Glutamatergic neuron (in vitro differentiated cells): ENCODE measurements around the gene GABRG3. TPM values are rescaled to one million over a fixed set of nuclear protein-coding genes. Genes with fewer than 3 reads are reported as not detected.

Experiments used
- DNase-seq: peaks from one replicate; pipeline ENCODE4 v3.0.0; 2022
- H3K27ac Mint-ChIP-seq: one replicate; pipeline ENCODE4 v1.8.0; 2020; ENCODE audit warnings: mild to moderate bottlenecking, mixed read lengths, inconsistent platforms; ENCODE audit not compliant: unreplicated experiment
- H3K27me3 Mint-ChIP-seq: one replicate; pipeline ENCODE4 v1.8.0; 2020; ENCODE audit warnings: mild to moderate bottlenecking, moderate library complexity, mixed read lengths, inconsistent platforms; ENCODE audit not compliant: unreplicated experiment
- H3K36me3 Mint-ChIP-seq: one replicate; pipeline ENCODE4 v1.8.0; 2020; ENCODE audit warnings: mild to moderate bottlenecking, mixed read lengths, inconsistent platforms; ENCODE audit not compliant: unreplicated experiment
- H3K4me1 Mint-ChIP-seq: one replicate; pipeline ENCODE4 v1.8.0; 2020; ENCODE audit warnings: mild to moderate bottlenecking, low read depth, mixed read lengths, inconsistent platforms; ENCODE audit not compliant: unreplicated experiment
- H3K4me3 Mint-ChIP-seq: one replicate; pipeline ENCODE4 v1.8.0; 2020; ENCODE audit warnings: mild to moderate bottlenecking, mixed read lengths, inconsistent platforms; ENCODE audit not compliant: unreplicated experiment
- H3K9me3 Mint-ChIP-seq: one replicate; pipeline ENCODE4 v1.8.0; 2020; ENCODE audit warnings: mild to moderate bottlenecking, moderate library complexity, mixed read lengths, inconsistent platforms; ENCODE audit not compliant: unreplicated experiment
- total RNA-seq: library from RNA; stranded (reverse); fragmentation: NEBNext Ultra II Directional; extraction: Animal tissue kit (Norgen Biotek cat#: 25700); gene quantifications from one replicate; pipeline ENCODE4 v1.2.1, GENCODE V29; 2021; ENCODE audit not compliant: unreplicated experiment
- TF ChIP-seq, protein P1 (sequence below): fragments of 200-600 bp; sonication (generic); IDR thresholded peaks from one replicate; pipeline ENCODE4 v1.5.0; 2021; ENCODE audit not compliant: partially characterized antibody, unreplicated experiment

Gene GABRG3
- total RNA-seq, 1 donor from 2014 or later: 1.3 TPM

DNA sequence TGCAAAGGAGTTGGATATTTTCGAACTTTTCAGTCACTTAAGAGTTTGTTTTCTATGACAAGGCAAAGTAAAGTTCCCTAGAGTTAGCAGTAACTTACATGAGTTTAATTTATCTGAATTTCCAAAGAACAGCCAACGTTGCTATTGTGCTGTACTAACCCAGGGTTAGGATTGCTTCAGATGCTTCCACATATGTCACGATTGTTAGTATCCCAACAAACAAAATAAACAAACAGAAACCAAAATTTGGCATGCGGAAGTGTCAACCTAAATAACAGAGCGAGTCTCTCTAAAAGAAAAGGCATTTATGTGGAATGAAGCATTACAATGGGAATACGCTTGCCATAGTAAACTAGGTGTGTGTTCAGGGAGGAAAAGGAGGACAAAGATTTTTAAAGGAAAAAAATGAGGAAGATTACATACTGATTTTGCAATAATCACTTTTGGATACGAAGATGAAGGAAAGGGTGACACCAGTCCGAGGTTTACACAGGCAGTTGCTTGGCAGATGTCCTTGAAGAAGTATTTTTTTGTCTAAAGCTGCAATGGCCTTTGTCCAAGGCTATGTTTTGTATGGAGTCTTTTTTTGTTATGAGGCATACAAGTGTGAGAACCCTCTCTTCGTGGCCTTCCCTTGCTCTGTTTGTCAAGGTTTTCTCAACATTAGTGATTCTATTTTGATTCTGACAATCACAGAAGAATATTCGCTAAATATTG lies 267.9 kb downstream of the GABRG3 start:
- TF ChIP-seq, protein P1, sequence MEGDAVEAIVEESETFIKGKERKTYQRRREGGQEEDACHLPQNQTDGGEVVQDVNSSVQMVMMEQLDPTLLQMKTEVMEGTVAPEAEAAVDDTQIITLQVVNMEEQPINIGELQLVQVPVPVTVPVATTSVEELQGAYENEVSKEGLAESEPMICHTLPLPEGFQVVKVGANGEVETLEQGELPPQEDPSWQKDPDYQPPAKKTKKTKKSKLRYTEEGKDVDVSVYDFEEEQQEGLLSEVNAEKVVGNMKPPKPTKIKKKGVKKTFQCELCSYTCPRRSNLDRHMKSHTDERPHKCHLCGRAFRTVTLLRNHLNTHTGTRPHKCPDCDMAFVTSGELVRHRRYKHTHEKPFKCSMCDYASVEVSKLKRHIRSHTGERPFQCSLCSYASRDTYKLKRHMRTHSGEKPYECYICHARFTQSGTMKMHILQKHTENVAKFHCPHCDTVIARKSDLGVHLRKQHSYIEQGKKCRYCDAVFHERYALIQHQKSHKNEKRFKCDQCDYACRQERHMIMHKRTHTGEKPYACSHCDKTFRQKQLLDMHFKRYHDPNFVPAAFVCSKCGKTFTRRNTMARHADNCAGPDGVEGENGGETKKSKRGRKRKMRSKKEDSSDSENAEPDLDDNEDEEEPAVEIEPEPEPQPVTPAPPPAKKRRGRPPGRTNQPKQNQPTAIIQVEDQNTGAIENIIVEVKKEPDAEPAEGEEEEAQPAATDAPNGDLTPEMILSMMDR: no peak
- Mint-ChIP-seq H3K27me3 (no peaks in the 10 kb centered on the region), H3K36me3 (peaks cover 4% of the 10 kb centered on the region), H3K27ac (no peak overlapping the region), H3K9me3 (no peaks in the 10 kb centered on the region), H3K4me1 (peaks cover 5% of the 10 kb centered on the region), H3K4me3 (no peak overlapping the region)
- no peak for DNase-seq

DNA sequence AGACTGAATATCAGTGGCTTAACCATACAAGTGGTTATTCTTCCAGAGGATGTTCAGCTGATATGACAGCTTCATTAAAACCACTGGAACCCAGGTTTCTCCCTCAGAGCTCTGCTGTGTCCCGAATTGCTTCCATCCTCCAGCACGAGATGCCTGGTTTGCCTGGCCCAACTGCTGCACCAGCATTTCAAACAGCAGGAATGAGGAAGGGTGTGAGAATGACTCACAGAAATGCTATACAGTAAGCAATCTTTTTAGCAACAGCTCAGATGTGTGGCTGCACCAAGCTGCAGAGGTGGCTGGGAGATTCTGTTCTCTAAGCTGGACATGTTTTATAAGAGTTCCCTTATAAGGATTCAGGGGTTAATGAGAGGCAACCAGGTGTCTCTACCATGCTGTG lies 271.0 kb downstream of the GABRG3 start:
- Mint-ChIP-seq H3K9me3 (no peaks in the 10 kb centered on the region), H3K36me3 (peaks cover under 1% of the 10 kb centered on the region), H3K4me1 (no peaks in the 10 kb centered on the region), H3K27ac (no peak overlapping the region), H3K4me3 (no peak overlapping the region), H3K27me3 (no peaks in the 10 kb centered on the region)
- no peak for DNase-seq
- TF ChIP-seq, protein P1: no peak

DNA sequence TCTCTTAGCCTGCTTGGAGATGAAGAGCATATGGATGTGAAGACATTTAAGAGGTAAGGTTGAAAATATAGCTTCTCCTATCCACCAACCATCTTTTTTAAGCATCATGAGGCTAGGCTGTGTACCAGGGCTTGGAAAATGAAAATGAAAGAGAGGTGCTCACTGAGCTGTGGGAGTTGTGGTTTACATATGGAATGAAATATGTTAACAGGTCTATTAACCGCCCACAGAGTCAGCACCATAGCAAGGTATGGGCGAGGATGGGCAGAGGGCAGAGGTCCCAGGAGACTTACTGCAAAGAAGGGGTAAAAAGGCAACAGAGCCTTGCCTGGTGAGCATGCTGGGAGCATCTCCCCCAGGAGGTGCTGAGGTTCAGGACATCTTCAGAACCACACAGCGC lies 273.1 kb downstream of the GABRG3 start:
- H3K9me3 Mint-ChIP-seq: peaks cover 3% of the 10 kb centered on the region
- H3K4me1 Mint-ChIP-seq: peaks cover 8% of the 10 kb centered on the region
- DNase-seq: no peak
- H3K27me3 Mint-ChIP-seq: peaks cover 5% of the 10 kb centered on the region
- H3K36me3 Mint-ChIP-seq: no peaks in the 10 kb centered on the region
- TF ChIP-seq, protein P1: no peak
- no peak overlapping the region for H3K27ac Mint-ChIP-seq
- no peak overlapping the region for H3K4me3 Mint-ChIP-seq

DNA sequence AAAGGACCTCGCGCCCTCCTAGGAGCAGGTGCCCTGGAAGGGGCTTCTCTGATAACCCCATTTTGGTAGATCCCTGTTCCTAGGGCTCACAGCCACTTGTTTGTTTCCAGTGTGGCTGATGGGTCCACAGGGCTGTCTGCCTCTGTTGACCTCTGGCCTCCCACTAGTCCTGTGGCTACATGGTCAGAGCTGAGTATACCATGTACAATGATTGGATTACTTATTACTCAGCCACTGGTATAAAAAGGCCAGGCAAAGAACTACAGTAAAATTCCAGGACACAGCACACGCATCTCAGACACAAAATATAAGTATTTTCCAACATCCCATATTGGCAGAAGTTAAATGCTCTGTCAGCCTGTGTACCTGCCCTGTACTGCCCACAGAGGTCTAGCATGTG lies 277.3 kb downstream of the GABRG3 start:
- peaks cover 10% of the 10 kb centered on the region for H3K27me3 Mint-ChIP-seq
- H3K4me3 Mint-ChIP-seq: peak overlapping the region; percentile 46
- H3K4me1 Mint-ChIP-seq: peaks cover 25% of the 10 kb centered on the region
- H3K36me3 Mint-ChIP-seq: no peaks in the 10 kb centered on the region
- TF ChIP-seq, protein P1: no peak
- peaks cover 6% of the 10 kb centered on the region for H3K9me3 Mint-ChIP-seq
- peak overlapping the region; percentile 60 for H3K27ac Mint-ChIP-seq
- no peak for DNase-seq

DNA sequence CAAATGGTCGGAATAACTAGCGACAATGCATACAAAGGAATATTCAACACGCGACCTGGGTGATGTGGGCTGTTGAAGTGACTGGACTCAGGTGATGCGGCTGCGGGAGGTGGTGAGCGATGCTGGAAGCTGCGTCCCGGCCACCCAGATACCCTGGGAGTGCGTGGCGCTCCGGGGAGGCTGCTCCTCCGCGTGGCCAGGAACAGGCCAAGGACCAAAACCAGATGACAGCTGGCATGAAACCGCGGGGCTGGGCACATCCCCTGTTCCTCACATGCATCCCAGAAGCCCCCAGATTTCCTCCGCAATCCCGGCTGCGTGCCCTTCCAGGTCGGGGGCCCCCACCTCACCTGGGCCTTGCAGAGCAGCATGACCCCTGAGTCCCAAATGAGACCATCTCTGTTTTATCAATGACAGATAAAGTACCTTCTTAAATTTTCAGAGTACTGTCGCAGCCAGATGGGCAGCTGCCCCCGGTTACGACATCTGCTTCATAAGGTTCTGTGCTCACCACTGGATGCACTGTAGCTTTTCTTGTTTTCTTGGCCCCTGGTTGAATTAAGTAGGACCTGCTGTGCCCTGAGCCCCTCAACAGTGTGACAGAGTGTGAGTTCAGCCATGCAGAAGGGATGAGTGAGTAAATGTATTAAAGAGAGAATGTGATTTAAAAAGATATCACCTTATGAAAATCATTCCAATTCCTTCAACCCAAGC lies 278.2 kb downstream of the GABRG3 start:
- H3K9me3 Mint-ChIP-seq: peaks cover 6% of the 10 kb centered on the region
- H3K36me3 Mint-ChIP-seq: no peaks in the 10 kb centered on the region
- H3K4me3 Mint-ChIP-seq: peak overlapping the region; percentile 14
- H3K27me3 Mint-ChIP-seq: peaks cover 10% of the 10 kb centered on the region
- H3K4me1 Mint-ChIP-seq: peaks cover 31% of the 10 kb centered on the region
- H3K27ac Mint-ChIP-seq: peak overlapping the region; percentile 60
- DNase-seq: no peak
- TF ChIP-seq, protein P1: no peak
